GM12872 (cell line): ENCODE results near the gene SLX4IP.

Source experiments
- CTCF ChIP-seq: IDR thresholded peaks from 3 replicates; pipeline ENCODE4 v1.5.1; 2011; ENCODE audit warnings: low read depth, mild to moderate bottlenecking, low read length, moderate library complexity; ENCODE audit not compliant: insufficient read depth

Gene SLX4IP

GRCh38 chr20:10591946-10592521 lies 156.9 kb downstream of the SLX4IP start:
- no peak for TF ChIP-seq CTCF

GRCh38 chr20:10594296-10594868 lies 159.3 kb downstream of the SLX4IP start:
- no peak for TF ChIP-seq CTCF

- TF ChIP-seq CTCF: no peak
Observed at GRCh38 chr20:10595266-10595665, 160.2 kb downstream of the SLX4IP start.

- no peak for TF ChIP-seq CTCF
Observed at GRCh38 chr20:10595985-10596384, 160.9 kb downstream of the SLX4IP start.

GRCh38 chr20:10596710-10597121 lies 161.6 kb downstream of the SLX4IP start:
- no peak for TF ChIP-seq CTCF

GRCh38 chr20:10597637-10598036 lies 162.5 kb downstream of the SLX4IP start:
- no peak for TF ChIP-seq CTCF

- no peak for TF ChIP-seq CTCF
Observed at GRCh38 chr20:10602221-10602871, 167.2 kb downstream of the SLX4IP start.
